RWPE1 (cell line): ENCODE data around the gene ANKRD22.

ENCODE experiments used
- CTCF ChIA-PET: fragments of 350-600 bp; sonication (Branson Sonifier 250); formaldehyde crosslinking; extraction: SDS; loops from one replicate; lab custom pipeline; 2021; lab: Yijun Ruan, JAX
- POLR2A ChIA-PET: fragments of 400-600 bp; formaldehyde crosslinking; extraction: SDS; loops from one replicate; lab custom pipeline; 2020; ENCODE audit warnings: antibody characterized with exemption; ENCODE audit not compliant: low non-redundant PET; lab: Yijun Ruan, JAX
- DNase-seq: peaks from one replicate; pipeline ENCODE4 v3.0.0; 2012; ENCODE audit warnings: low spot score
- H3K27ac ChIP-seq: fragments of 450-650 bp; 2 replicates; pipeline ENCODE4 v1.5.1; 2017
- CTCF ChIP-seq: fragments of 450-650 bp; conservative IDR thresholded peaks from 2 replicates; pipeline ENCODE4 v1.5.1; 2017; ENCODE audit warnings: low read depth, mild to moderate bottlenecking

The ANKRD22 gene

GRCh38 chr10:88787463-88787862, 64.2 kb downstream of the ANKRD22 start:
- ChIA-PET POLR2A (no interaction called here), CTCF (interaction anchor here (1.2 kb wide), 1 partner anchor 60 kb away, joined by 3 read pairs; no protein-coding TSS in a partner anchor)
- TF ChIP-seq CTCF = no peak
- no peak for DNase-seq
- H3K27ac ChIP-seq = no peak overlapping the region

- POLR2A ChIA-PET = no interaction called here
- H3K27ac ChIP-seq = no peak overlapping the region
- DNase-seq = no peak
- no peak for TF ChIP-seq CTCF
- CTCF ChIA-PET = no interaction called here
Observed at GRCh38 chr10:88786032-88786770, 65.4 kb downstream of the ANKRD22 start.

GRCh38 chr10:88783724-88784123, 67.9 kb downstream of the ANKRD22 start:
- TF ChIP-seq CTCF = no peak
- ChIA-PET POLR2A (no interaction called here), CTCF (no interaction called here)
- H3K27ac ChIP-seq = no peak overlapping the region
- no peak for DNase-seq

- DNase-seq = no peak
- ChIA-PET POLR2A (no interaction called here), CTCF (no interaction called here)
- TF ChIP-seq CTCF = no peak
- no peak overlapping the region for H3K27ac ChIP-seq
Observed at GRCh38 chr10:88782222-88782621, 69.4 kb downstream of the ANKRD22 start.

- TF ChIP-seq CTCF = no peak
- DNase-seq = no peak
- no peak overlapping the region for H3K27ac ChIP-seq
- ChIA-PET CTCF (interaction anchor here (0.5 kb wide), 1 partner anchor 153 kb away, joined by 3 read pairs; no protein-coding TSS in a partner anchor), POLR2A (no interaction called here)
Observed at GRCh38 chr10:88781206-88781605, 70.4 kb downstream of the ANKRD22 start.
